Neural progenitor cell (in vitro differentiated cells): Measurements from ENCODE around the gene FRMD8. TPM values are rescaled to one million over a fixed set of nuclear protein-coding genes. Genes with fewer than 3 reads are reported as not detected.

Experiments
- DNase-seq: peaks from one replicate; pipeline ENCODE4 v3.0.0-alpha.2; 2016; ENCODE audit warnings: low spot score
- H2AFZ ChIP-seq: fragments of 200-600 bp; sonication (generic); replicated peaks from 2 replicates; pipeline ENCODE4 v1.6.1; 2016; ENCODE audit warnings: antibody characterized with exemption
- H3F3A ChIP-seq: fragments of 200-600 bp; sonication (generic); 2 replicates; pipeline ENCODE4 v1.6.1; 2016; ENCODE audit warnings: antibody characterized with exemption, low read depth
- H3K27ac ChIP-seq: fragments of 200-600 bp; sonication (generic); 2 replicates; pipeline ENCODE4 v1.5.1; 2016; ENCODE audit warnings: mild to moderate bottlenecking
- H3K27me3 ChIP-seq: fragments of 200-600 bp; sonication (generic); 2 replicates; pipeline ENCODE4 v1.6.1; 2016; ENCODE audit warnings: mild to moderate bottlenecking, moderate library complexity
- H3K36me3 ChIP-seq: fragments of 200-600 bp; sonication (generic); 2 replicates; pipeline ENCODE4 v1.5.1; 2016
- H3K4me1 ChIP-seq: fragments of 200-600 bp; sonication (generic); 2 replicates; pipeline ENCODE4 v1.6.1; 2016; ENCODE audit warnings: mixed run types
- H3K4me2 ChIP-seq: fragments of 200-600 bp; sonication (generic); 2 replicates; pipeline ENCODE4 v1.6.1; 2016
- H3K4me3 ChIP-seq: fragments of 200-600 bp; sonication (generic); 2 replicates; pipeline ENCODE4 v1.5.1; 2016
- H3K79me2 ChIP-seq: fragments of 200-600 bp; sonication (generic); 2 replicates; pipeline ENCODE4 v1.6.1; 2016; ENCODE audit warnings: low read depth
- H3K9ac ChIP-seq: fragments of 200-600 bp; sonication (generic); 2 replicates; pipeline ENCODE4 v1.6.1; 2016
- H3K9me3 ChIP-seq: fragments of 200-600 bp; sonication (generic); 2 replicates; pipeline ENCODE4 v1.5.1; 2016; ENCODE audit warnings: low read depth
- H4K20me1 ChIP-seq: fragments of 200-600 bp; sonication (generic); 2 replicates; pipeline ENCODE4 v1.6.1; 2016; ENCODE audit warnings: low read depth
- H3K27ac Mint-ChIP-seq: 3 replicates; pipeline ENCODE4 v1.8.0; 2021; ENCODE audit warnings: mixed read lengths
- H3K27me3 Mint-ChIP-seq: 2 replicates; pipeline ENCODE4 v1.8.0; 2022; ENCODE audit warnings: low read depth, mild to moderate bottlenecking, inconsistent platforms, moderate library complexity, mixed read lengths; ENCODE audit not compliant: insufficient read depth
- H3K36me3 Mint-ChIP-seq: 3 replicates; pipeline ENCODE4 v1.8.0; 2021; ENCODE audit warnings: mixed read lengths
- H3K4me1 Mint-ChIP-seq: 3 replicates; pipeline ENCODE4 v1.8.0; 2021; ENCODE audit warnings: mixed read lengths
- H3K4me3 Mint-ChIP-seq: 3 replicates; pipeline ENCODE4 v1.8.0; 2021; ENCODE audit warnings: mild to moderate bottlenecking, moderate library complexity, mixed read lengths
- H3K9me3 Mint-ChIP-seq: 3 replicates; pipeline ENCODE4 v1.8.0; 2020; ENCODE audit warnings: mixed read lengths
- CTCF ChIP-seq: fragments of 200-600 bp; sonication (generic); IDR thresholded peaks from 2 replicates; pipeline ENCODE4 v1.5.1; 2017; ENCODE audit warnings: antibody characterized with exemption, mild to moderate bottlenecking
- EZH2 ChIP-seq: fragments of 200-600 bp; sonication (generic); IDR thresholded peaks from 2 replicates; pipeline ENCODE4 v1.6.1; 2017; ENCODE audit warnings: antibody characterized with exemption, mild to moderate bottlenecking, moderate library complexity
- EZH2phosphoT487 ChIP-seq: fragments of 200-600 bp; sonication (generic); IDR thresholded peaks from 2 replicates; pipeline ENCODE4 v1.6.1; 2017; ENCODE audit warnings: antibody characterized with exemption
- total RNA-seq: library from RNA; depleted of rRNA; stranded (reverse); fragments of >200 nt; gene quantifications from 2 replicates; pipeline ENCODE4 v1.2.3, GENCODE V29; 2015; ENCODE audit warnings: low replicate concordance

The FRMD8 gene
- total RNA-seq, 1 donor from 2014 or later: 5.8 TPM

GRCh38 chr11:65416841-65417701, 30.6 kb downstream of the FRMD8 start:
- Histone ChIP-seq H3K9ac (no peak overlapping the region), H3K27ac (no peak overlapping the region), H3K4me3 (no peak overlapping the region), H4K20me1 (no peaks in the 10 kb centered on the region), H3K27me3 (no peaks in the 10 kb centered on the region), H3K4me2 (peak overlapping the region; percentile 76), H3K36me3 (no peaks in the 10 kb centered on the region), H3K79me2 (peaks cover 63% of the 10 kb centered on the region), H3F3A (peaks cover 35% of the 10 kb centered on the region), H2AFZ (no peak overlapping the region), H3K9me3 (no peaks in the 10 kb centered on the region), H3K4me1 (peaks cover 47% of the 10 kb centered on the region)
- TF ChIP-seq EZH2: no peak
- no peak for TF ChIP-seq CTCF
- no peak for TF ChIP-seq EZH2phosphoT487
- Mint-ChIP-seq H3K4me1 (peaks cover 74% of the 10 kb centered on the region), H3K27ac (peak overlapping the region; percentile 90), H3K27me3 (peaks cover 8% of the 10 kb centered on the region), H3K9me3 (no peaks in the 10 kb centered on the region), H3K36me3 (no peaks in the 10 kb centered on the region), H3K4me3 (peak overlapping the region; percentile 34)
- no peak for DNase-seq

- Histone ChIP-seq H3K9ac (no peak overlapping the region), H3K27ac (no peak overlapping the region), H2AFZ (no peak overlapping the region), H3K4me1 (peaks cover 47% of the 10 kb centered on the region), H3K36me3 (no peaks in the 10 kb centered on the region), H4K20me1 (no peaks in the 10 kb centered on the region), H3K4me2 (no peak overlapping the region), H3K27me3 (no peaks in the 10 kb centered on the region), H3F3A (peaks cover 39% of the 10 kb centered on the region), H3K9me3 (no peaks in the 10 kb centered on the region), H3K4me3 (no peak overlapping the region), H3K79me2 (peaks cover 64% of the 10 kb centered on the region)
- Mint-ChIP-seq H3K27ac (peak overlapping the region; percentile 90), H3K27me3 (peaks cover 13% of the 10 kb centered on the region), H3K9me3 (no peaks in the 10 kb centered on the region), H3K36me3 (no peaks in the 10 kb centered on the region), H3K4me3 (peak overlapping the region; percentile 34), H3K4me1 (peaks cover 75% of the 10 kb centered on the region)
- DNase-seq: no peak
- no peak for TF ChIP-seq CTCF
- no peak for TF ChIP-seq EZH2phosphoT487
- no peak for TF ChIP-seq EZH2
These were observed 31.4 kb downstream of the FRMD8 start for GRCh38 chr11:65417702-65418430.

- Mint-ChIP-seq H3K9me3 (no peaks in the 10 kb centered on the region), H3K27ac (peak overlapping the region; percentile 99), H3K4me1 (peaks cover 76% of the 10 kb centered on the region), H3K27me3 (peaks cover 15% of the 10 kb centered on the region), H3K36me3 (no peaks in the 10 kb centered on the region), H3K4me3 (peak overlapping the region; percentile 80)
- H3K27ac ChIP-seq: peak overlapping the region; percentile 88
- H3K9me3 ChIP-seq: no peaks in the 10 kb centered on the region
- peaks cover 47% of the 10 kb centered on the region for H3K4me1 ChIP-seq
- no peak overlapping the region for H2AFZ ChIP-seq
- H3K4me2 ChIP-seq: peak overlapping the region; percentile 66
- H3K4me3 ChIP-seq: no peak overlapping the region
- H3K79me2 ChIP-seq: peaks cover 69% of the 10 kb centered on the region
- no peaks in the 10 kb centered on the region for H4K20me1 ChIP-seq
- no peak overlapping the region for H3K9ac ChIP-seq
- no peaks in the 10 kb centered on the region for H3K27me3 ChIP-seq
- TF ChIP-seq CTCF (no peak), EZH2 (no peak), EZH2phosphoT487 (no peak)
- no peak for DNase-seq
- H3K36me3 ChIP-seq: no peaks in the 10 kb centered on the region
- peaks cover 42% of the 10 kb centered on the region for H3F3A ChIP-seq
These were observed 31.9 kb downstream of the FRMD8 start for GRCh38 chr11:65418431-65418680.
